ENCODE measurements around the gene RXYLT1. TPM values are rescaled to one million over a fixed set of nuclear protein-coding genes. Genes with fewer than 3 reads are reported as not detected.
"Not testable (repeated sequence)": the region's sequence is repeated elsewhere in the genome, so short reads cannot be mapped to it uniquely, and the experiment has no call there.

RXYLT1 gene
- total RNA-seq = 13.7 and 14.1 TPM in 2 replicates

GRCh38 chr12:63779498-63780481, at the start of gene RXYLT1:
Gene RXYLT1 (plus strand): TSS chr12:63779909. CDS start chr12:63779961, 52 bp downstream.
- intact Hi-C loops (cut with micrococcal nuclease) = loop anchor here (1.0 to 5.0 kb wide), 12 partner anchors 23 to 1517 kb away; partner anchors contain the start of genes GNS, KICS2, MON2 and RASSF3

GRCh38 chr12:63732779-63733178, 46.9 kb upstream of the RXYLT1 start:
- intact Hi-C loops (cut with micrococcal nuclease) = not testable (repeated sequence)

GRCh38 chr12:63733585-63733984, 46.1 kb upstream of the RXYLT1 start:
- intact Hi-C loops (cut with micrococcal nuclease) = not testable (repeated sequence)

GRCh38 chr12:63740551-63740950, 39.2 kb upstream of the RXYLT1 start:
- intact Hi-C loops (cut with micrococcal nuclease) = not testable (repeated sequence)

GRCh38 chr12:63741431-63741830, 38.3 kb upstream of the RXYLT1 start:
- intact Hi-C loops (cut with micrococcal nuclease) = not testable (repeated sequence)

- intact Hi-C loops (cut with micrococcal nuclease) = not testable (repeated sequence)
These were observed 35.6 kb upstream of the RXYLT1 start for GRCh38 chr12:63744110-63744509.

- intact Hi-C loops (cut with micrococcal nuclease) = not testable (repeated sequence)
These were observed 33.2 kb upstream of the RXYLT1 start for GRCh38 chr12:63746470-63746869.

- intact Hi-C loops (cut with micrococcal nuclease) = not testable (repeated sequence)
These were observed 32.6 kb upstream of the RXYLT1 start for GRCh38 chr12:63747136-63747535.

- intact Hi-C loops (cut with micrococcal nuclease) = no loop called here
These were observed 32.2 kb upstream of the RXYLT1 start for GRCh38 chr12:63747553-63747952.

- intact Hi-C loops (cut with micrococcal nuclease) = no loop called here
These were observed 27.4 kb upstream of the RXYLT1 start for GRCh38 chr12:63752283-63752682.

- intact Hi-C loops (cut with micrococcal nuclease) = no loop called here
These were observed 26.9 kb upstream of the RXYLT1 start for GRCh38 chr12:63752841-63753240.

- intact Hi-C loops (cut with micrococcal nuclease) = no loop called here
These were observed 26.0 kb upstream of the RXYLT1 start for GRCh38 chr12:63753743-63754142.

- intact Hi-C loops (cut with micrococcal nuclease) = no loop called here
These were observed 15.2 kb upstream of the RXYLT1 start for GRCh38 chr12:63764481-63764880.

- intact Hi-C loops (cut with micrococcal nuclease) = no loop called here
These were observed 13.2 kb upstream of the RXYLT1 start for GRCh38 chr12:63766498-63766897.

- intact Hi-C loops (cut with micrococcal nuclease) = no loop called here
These were observed 9.3 kb upstream of the RXYLT1 start for GRCh38 chr12:63770375-63770774.

- intact Hi-C loops (cut with micrococcal nuclease) = loop anchor here (5.0 kb wide), 1 partner anchor 835 kb away; the partner anchor contains the start of gene RASSF3
These were observed 2.4 kb upstream of the RXYLT1 start for GRCh38 chr12:63777340-63777739.

- intact Hi-C loops (cut with micrococcal nuclease) = loop anchor here (5.0 kb wide), 2 partner anchors 675 to 1520 kb away; partner anchors contain the start of gene USP15
These were observed 2.8 kb downstream of the RXYLT1 start for GRCh38 chr12:63782466-63782865.

- intact Hi-C loops (cut with micrococcal nuclease) = no loop called here
These were observed 7.6 kb downstream of the RXYLT1 start for GRCh38 chr12:63787306-63787705.

- intact Hi-C loops (cut with micrococcal nuclease) = no loop called here
These were observed 10.9 kb downstream of the RXYLT1 start for GRCh38 chr12:63790608-63790945.

GRCh38 chr12:63792338-63792737, 12.6 kb downstream of the RXYLT1 start:
- intact Hi-C loops (cut with micrococcal nuclease) = no loop called here

- intact Hi-C loops (cut with micrococcal nuclease) = no loop called here
These were observed 15.5 kb downstream of the RXYLT1 start for GRCh38 chr12:63795032-63795687.

GRCh38 chr12:63795944-63796343, 16.2 kb downstream of the RXYLT1 start:
- intact Hi-C loops (cut with micrococcal nuclease) = no loop called here
